Transverse colon (tissue), 4 donors: ENCODE measurements around the gene DDX19B. TPM values are rescaled to one million over a fixed set of nuclear protein-coding genes. Genes with fewer than 3 reads are reported as not detected.

Experiments used
- DNase-seq: peaks from one replicate; pipeline ENCODE4 v3.0.0-alpha.2; 2019
- H3K27ac ChIP-seq, 4 donors: fragments of 200-600 bp; sonication (generic); 2 replicates each; pipeline ENCODE4 v1.5.1; 2016 to 2018; ENCODE audit warnings: inconsistent platforms in 4 of 4
- H3K27me3 ChIP-seq: fragments of 200-600 bp; sonication (generic); 2 replicates; pipeline ENCODE4 v1.5.1; 2017; ENCODE audit warnings: inconsistent platforms
- H3K36me3 ChIP-seq, 4 donors: fragments of 200-600 bp; sonication (generic); 2 replicates each; pipeline ENCODE4 v1.5.1; 2017 to 2019; ENCODE audit warnings: inconsistent platforms in 4 of 4
- H3K4me1 ChIP-seq, 4 donors: fragments of 200-600 bp; sonication (generic); 2 replicates each; pipeline ENCODE4 v1.5.1; 2017 to 2020; ENCODE audit warnings: inconsistent platforms in 4 of 4
- H3K4me3 ChIP-seq, 4 donors: fragments of 200-600 bp; sonication (generic); 1 replicate in 1 of 4; 2 replicates in 3 of 4; pipeline versions ENCODE4 v1.5.1 to v1.6.1; 2017 to 2019; ENCODE audit warnings: inconsistent platforms in 4 of 4
- H3K9me3 ChIP-seq, 2 donors: fragments of 200-600 bp; sonication (generic); 2 replicates each; pipeline ENCODE4 v1.5.1; 2017 to 2019; ENCODE audit warnings: inconsistent platforms in 2 of 2
- EP300 ChIP-seq: sonication (generic); formaldehyde crosslinking; IDR thresholded peaks from one replicate; pipeline ENCODE4 v1.6.1; 2017; ENCODE audit warnings: antibody characterized with exemption, low read depth
- POLR2A ChIP-seq: fragments of 450-650 bp; IDR thresholded peaks from one replicate; pipeline ENCODE4 v1.6.1; 2016; ENCODE audit warnings: antibody characterized with exemption, mild to moderate bottlenecking, moderate library complexity
- POLR2AphosphoS5 ChIP-seq, 3 donors: sonication (generic); formaldehyde crosslinking; IDR thresholded peaks; one replicate each; pipeline ENCODE4 v1.6.1; 2016; ENCODE audit warnings: antibody characterized with exemption in 3 of 3
- WGBS, 2 donors: methylation state at CpG; one replicate each; pipeline ENCODE4 v1.1.5; 2018; ENCODE audit warnings: low coverage in 1 of 2; 5-methylcytosine and 5-hydroxymethylcytosine counted together
- in situ Hi-C, 4 donors: fragments of 200-750 bp; cut with MboI; loops; one replicate each; pipeline versions ENCODE4 v1.15.0 to v1.15.1; 2017; ENCODE audit warnings: low sequenced_read_pairs in 3 of 4, low pct_ligation_motif_present in 1 of 4, low pct_unique_long_range_greater_than_20kb in 1 of 4
- intact Hi-C: fragments of 100-400 bp; cut with DNase I; formaldehyde crosslinking; loops from one replicate; pipeline ENCODE4 v1.15.1; 2023; ENCODE audit warnings: low total_unique reads
- total RNA-seq, 4 donors: library from RNA; depleted of rRNA; stranded (reverse); fragments of >200 nt; gene quantifications; one replicate each; pipeline ENCODE4 v1.1.0, GENCODE V29; 2016
- TF ChIP-seq, protein P1 (sequence below), 5 experiments: fragments of 200-600 bp in 3 of 5; fragments of 450-650 bp in 2 of 5; sonication (generic) in 3 of 5; IDR thresholded peaks; 1 replicate in 2 of 5; 2 replicates in 3 of 5; pipeline ENCODE4 v1.5.1; 2016 to 2017; ENCODE audit warnings: antibody characterized with exemption in 5 of 5, inconsistent platforms in 3 of 5, mild to moderate bottlenecking in 2 of 5, moderate library complexity in 1 of 5

DDX19B gene
- total RNA-seq, 4 donors from 2014 or later: 10.5 to 33.7 (median 22.6) TPM

DNA sequence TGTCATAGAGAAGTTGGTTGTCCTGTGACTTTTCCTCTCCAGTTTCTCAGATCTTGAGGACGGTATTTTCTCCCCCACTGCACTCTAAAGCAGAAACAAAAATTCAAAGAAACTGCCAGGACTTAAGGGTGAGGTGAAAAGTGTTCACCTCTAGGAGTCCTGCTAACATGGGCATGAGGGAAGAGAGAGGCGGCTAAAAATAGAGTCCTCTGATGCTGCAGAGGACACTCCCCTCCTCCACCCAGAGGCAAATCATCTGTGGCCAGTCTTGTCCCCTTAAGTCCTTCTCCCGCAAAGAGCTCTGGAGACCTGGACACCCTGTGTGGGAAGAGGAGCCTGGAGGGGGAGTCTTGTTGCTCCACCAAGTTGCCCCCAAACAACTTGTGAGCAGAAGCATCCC is 43.0 kb downstream of the DDX19B start:
- DNase-seq: no peak
- H3K4me3 ChIP-seq: no peak overlapping the region
- peaks cover 4 to 11% (median 6%) of the 10 kb centered on the region in 4 donors for H3K4me1 ChIP-seq
- 64 to 79% methylated on average over 2 to 3 of the region's 3 CpGs for WGBS, 2 donors
- H3K9me3 ChIP-seq: no peaks in the 10 kb centered on the region
- intact Hi-C loops (no loop called here), in situ Hi-C loops (no loop called here)
- TF ChIP-seq EP300 (no peak), POLR2AphosphoS5 (IDR thresholded peaks at IDR 0.05) (no peak), POLR2A (no peak)
- TF ChIP-seq, protein P1, sequence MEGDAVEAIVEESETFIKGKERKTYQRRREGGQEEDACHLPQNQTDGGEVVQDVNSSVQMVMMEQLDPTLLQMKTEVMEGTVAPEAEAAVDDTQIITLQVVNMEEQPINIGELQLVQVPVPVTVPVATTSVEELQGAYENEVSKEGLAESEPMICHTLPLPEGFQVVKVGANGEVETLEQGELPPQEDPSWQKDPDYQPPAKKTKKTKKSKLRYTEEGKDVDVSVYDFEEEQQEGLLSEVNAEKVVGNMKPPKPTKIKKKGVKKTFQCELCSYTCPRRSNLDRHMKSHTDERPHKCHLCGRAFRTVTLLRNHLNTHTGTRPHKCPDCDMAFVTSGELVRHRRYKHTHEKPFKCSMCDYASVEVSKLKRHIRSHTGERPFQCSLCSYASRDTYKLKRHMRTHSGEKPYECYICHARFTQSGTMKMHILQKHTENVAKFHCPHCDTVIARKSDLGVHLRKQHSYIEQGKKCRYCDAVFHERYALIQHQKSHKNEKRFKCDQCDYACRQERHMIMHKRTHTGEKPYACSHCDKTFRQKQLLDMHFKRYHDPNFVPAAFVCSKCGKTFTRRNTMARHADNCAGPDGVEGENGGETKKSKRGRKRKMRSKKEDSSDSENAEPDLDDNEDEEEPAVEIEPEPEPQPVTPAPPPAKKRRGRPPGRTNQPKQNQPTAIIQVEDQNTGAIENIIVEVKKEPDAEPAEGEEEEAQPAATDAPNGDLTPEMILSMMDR (IDR thresholded peaks at IDR 0.05): no peak
- H3K27me3 ChIP-seq: no peaks in the 10 kb centered on the region
- H3K36me3 ChIP-seq: no peaks in the 10 kb centered on the region
- no peak overlapping the region for H3K27ac ChIP-seq

DNA sequence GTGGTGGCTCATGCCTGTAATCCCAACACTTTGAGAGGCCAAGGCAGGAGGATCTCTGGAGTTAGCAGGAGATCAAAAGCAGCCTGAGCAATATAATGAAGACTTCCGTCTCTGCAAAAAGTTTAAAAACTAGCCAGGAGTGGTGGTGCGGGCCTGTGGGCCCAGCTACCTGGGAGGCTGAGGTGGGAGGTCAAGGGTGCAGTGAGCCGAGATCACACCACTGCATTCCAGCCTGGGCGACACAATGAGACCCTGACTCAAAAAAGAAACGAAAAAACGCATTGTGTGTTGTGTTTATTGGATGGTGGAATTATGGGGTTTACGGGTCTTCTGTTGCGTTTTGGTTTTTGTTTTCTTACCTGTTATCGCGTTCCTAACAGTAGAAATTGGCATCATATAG is 46.9 kb downstream of the DDX19B start:
- in situ Hi-C loops: no loop called here
- TF ChIP-seq POLR2A (no peak), EP300 (no peak), POLR2AphosphoS5 (IDR thresholded peaks at IDR 0.05) (no peak)
- TF ChIP-seq, protein P1 (IDR thresholded peaks at IDR 0.05): no peak
- no peak for DNase-seq
- Histone ChIP-seq H3K27me3 (no peaks in the 10 kb centered on the region), H3K4me1 (peaks cover 9 to 25% (median 16%) of the 10 kb centered on the region in 4 donors), H3K4me3 (peak overlapping the region in 3 of 4 donors; percentile 59 to 92 (median 77)), H3K27ac (peak overlapping the region; percentile 85 to 98 (median 96)), H3K9me3 (no peaks in the 10 kb centered on the region), H3K36me3 (peaks cover 0 to under 1% (median 0%) of the 10 kb centered on the region in 4 donors)
- 78 to 80% methylated on average over 10 of the region's 10 CpGs for WGBS, 2 donors
- intact Hi-C loops: no loop called here

DNA sequence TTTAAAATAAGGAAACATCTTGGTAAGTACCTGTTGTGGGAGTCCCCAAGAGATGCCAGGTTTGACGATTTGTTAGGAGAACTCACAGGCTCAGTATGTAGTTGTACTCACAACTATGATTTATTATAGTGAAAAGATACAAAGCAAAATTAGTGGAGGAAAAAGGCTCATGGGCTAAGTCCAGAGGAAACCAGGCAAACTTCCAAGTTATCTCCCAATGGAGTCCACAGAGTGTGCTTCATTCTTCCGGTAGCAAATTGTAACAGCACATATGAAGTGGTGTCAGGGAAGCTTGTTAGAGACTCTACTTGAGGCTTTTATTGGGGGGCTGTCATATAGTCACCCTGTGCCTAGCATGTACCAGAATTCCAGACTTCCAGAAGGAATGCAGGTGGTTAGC is 50.0 kb downstream of the DDX19B start:
- H3K4me3 ChIP-seq: no peak overlapping the region
- H3K9me3 ChIP-seq: no peaks in the 10 kb centered on the region
- in situ Hi-C loops (no loop called here), intact Hi-C loops (no loop called here)
- no peak for DNase-seq
- no peak for TF ChIP-seq POLR2AphosphoS5 (IDR thresholded peaks at IDR 0.05)
- no peak for TF ChIP-seq EP300
- TF ChIP-seq POLR2A: no peak
- TF ChIP-seq, protein P1 (IDR thresholded peaks at IDR 0.05): no peak
- H3K36me3 ChIP-seq: peaks cover 0 to 23% (median 8%) of the 10 kb centered on the region in 4 donors
- no peak overlapping the region for H3K27ac ChIP-seq
- H3K27me3 ChIP-seq: no peaks in the 10 kb centered on the region
- peaks cover 9 to 25% (median 16%) of the 10 kb centered on the region in 4 donors for H3K4me1 ChIP-seq
- 60 to 68% methylated on average over 2 of the region's 2 CpGs for WGBS, 2 donors

DNA sequence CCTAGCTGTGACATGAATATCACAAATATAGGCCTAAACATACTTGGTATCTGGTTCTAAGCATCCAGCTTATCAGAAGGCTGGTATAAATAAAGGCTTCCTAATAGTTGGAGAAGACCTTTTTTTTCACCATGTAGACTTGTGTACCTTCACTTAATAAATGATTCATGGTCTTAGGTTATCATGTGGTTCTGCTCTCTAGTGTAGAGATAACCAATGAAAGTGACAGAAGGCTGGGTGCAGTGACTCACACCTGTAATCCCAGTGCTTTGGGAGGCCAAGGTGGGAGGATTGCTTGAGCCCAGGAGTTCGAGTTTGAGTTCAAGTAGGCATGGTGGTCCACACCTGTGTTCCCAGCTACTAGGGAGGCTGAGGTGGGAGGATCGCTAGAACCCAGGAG is 50.8 kb downstream of the DDX19B start:
- intact Hi-C loops: no loop called here
- peaks cover 9 to 25% (median 16%) of the 10 kb centered on the region in 4 donors for H3K4me1 ChIP-seq
- peaks cover 0 to 26% (median 8%) of the 10 kb centered on the region in 4 donors for H3K36me3 ChIP-seq
- WGBS, 2 donors: 79 to 100% methylated on average over 1 to 2 of the region's 2 CpGs
- no peaks in the 10 kb centered on the region for H3K9me3 ChIP-seq
- H3K27ac ChIP-seq: no peak overlapping the region
- no peak for TF ChIP-seq EP300
- TF ChIP-seq POLR2A: no peak
- TF ChIP-seq, protein P1 (IDR thresholded peaks at IDR 0.05): no peak
- TF ChIP-seq POLR2AphosphoS5 (IDR thresholded peaks at IDR 0.05): no peak
- DNase-seq: no peak
- no peak overlapping the region for H3K4me3 ChIP-seq
- in situ Hi-C loops: loop anchor here in 3 of 4 donors (25.0 kb wide), 3 partner anchors 113 to 313 kb away; partner anchors contain the start of gene FCSK (in 1 of the 3)
- H3K27me3 ChIP-seq: no peaks in the 10 kb centered on the region
